Activated CD8-positive, alpha-beta memory T cell treated with anti-CD3 and anti-CD28 coated beads for 1 hour (primary cell): Measurements from ENCODE around the gene AGAP1.

Experiments
- DNase-seq, 2 donors: peaks; one replicate each; pipeline ENCODE4 v3.0.0-alpha.2; 2020; ENCODE audit warnings: low read depth in 1 of 2; ENCODE audit errors: extremely low read depth in 1 of 2

Gene AGAP1

GRCh38 chr2:235726554-235726953, 232.7 kb downstream of the AGAP1 start:
- no peak for DNase-seq

- DNase-seq = no peak
These were observed 233.3 kb downstream of the AGAP1 start for GRCh38 chr2:235727174-235727573.

- no peak for DNase-seq
These were observed 234.3 kb downstream of the AGAP1 start for GRCh38 chr2:235727891-235728799.

GRCh38 chr2:235728800-235729556, 235.1 kb downstream of the AGAP1 start:
- no peak for DNase-seq

GRCh38 chr2:235729557-235729947, 235.7 kb downstream of the AGAP1 start:
- DNase-seq = no peak

GRCh38 chr2:235730115-235730514, 236.3 kb downstream of the AGAP1 start:
- no peak for DNase-seq

GRCh38 chr2:235733761-235734160, 239.9 kb downstream of the AGAP1 start:
- no peak for DNase-seq

- DNase-seq = no peak
These were observed 240.3 kb downstream of the AGAP1 start for GRCh38 chr2:235734168-235734567.

- no peak for DNase-seq
These were observed 240.9 kb downstream of the AGAP1 start for GRCh38 chr2:235734688-235735231.

- no peak for DNase-seq
These were observed 243.6 kb downstream of the AGAP1 start for GRCh38 chr2:235737396-235737795.

- DNase-seq = no peak
These were observed 244.0 kb downstream of the AGAP1 start for GRCh38 chr2:235737840-235738239.

GRCh38 chr2:235739704-235740415, 246.0 kb downstream of the AGAP1 start:
- no peak for DNase-seq

- DNase-seq = no peak
These were observed 247.0 kb downstream of the AGAP1 start for GRCh38 chr2:235740821-235741220.

- no peak for DNase-seq
These were observed 250.3 kb downstream of the AGAP1 start for GRCh38 chr2:235744161-235744560.

GRCh38 chr2:235745597-235745996, 251.8 kb downstream of the AGAP1 start:
- DNase-seq = no peak

- DNase-seq = peak in 1 of 2 donors; percentile 11
These were observed 252.6 kb downstream of the AGAP1 start for GRCh38 chr2:235746257-235746934.

GRCh38 chr2:235747001-235747785, 253.3 kb downstream of the AGAP1 start:
- DNase-seq = no peak

GRCh38 chr2:235747786-235748091, 253.9 kb downstream of the AGAP1 start:
- no peak for DNase-seq

- no peak for DNase-seq
These were observed 255.4 kb downstream of the AGAP1 start for GRCh38 chr2:235749121-235749770.
